A549 (cell line): Measurements from ENCODE around the gene EFNA3. TPM values are rescaled to one million over a fixed set of nuclear protein-coding genes. Genes with fewer than 3 reads are reported as not detected.

Experiments
- ATAC-seq, 2 experiments: fragments of 200-7000 bp in 1 of 2; fragments of >200 bp in 1 of 2; cut with Nextera tagmentation in 1 of 2; cut with Tn5 transposase in 1 of 2; 3 replicates each; pipeline versions ENCODE4 v1.8.0 to v1.9.1; 2018 to 2020; ENCODE audit warnings: mild to moderate bottlenecking in 1 of 2, moderate library complexity in 1 of 2
- CTCF ChIA-PET: fragments of 300-600 bp; sonication (Branson Sonifier 250); formaldehyde crosslinking; extraction: SDS; loops from one replicate; lab custom pipeline; 2021; ENCODE audit warnings: antibody characterized with exemption, inconsistent platforms; lab: Yijun Ruan, JAX
- POLR2A ChIA-PET: fragments of 350-600 bp; formaldehyde crosslinking; extraction: SDS; loops from one replicate; lab custom pipeline; 2021; ENCODE audit warnings: antibody characterized with exemption, inconsistent platforms; lab: Yijun Ruan, JAX
- DNase-seq, 2 experiments: peaks; one replicate each; pipeline versions ENCODE4 v3.0.0 to v3.0.0-alpha.2; 2011 to 2016; ENCODE audit warnings: low read depth in 1 of 2, low spot score in 1 of 2
- FAIRE-seq: peaks from 2 replicates; lab custom pipeline; 2011; peaks lifted over from hg19 to GRCh38; lab: Jason Lieb, UNC
- H3K27ac ChIP-seq, 2 experiments: fragments of >200 bp; sonication (Bioruptor Twin); formaldehyde crosslinking; 3 replicates each; pipeline ENCODE4 v1.5.1; 2016 to 2017
- H3K4me1 ChIP-seq: fragments of >200 bp; sonication (Bioruptor Twin); formaldehyde crosslinking; 3 replicates; pipeline ENCODE4 v1.6.1; 2016
- H3K4me2 ChIP-seq: fragments of >200 bp; sonication (Bioruptor Twin); formaldehyde crosslinking; 3 replicates; pipeline ENCODE4 v1.6.1; 2016
- H3K4me3 ChIP-seq: fragments of >200 bp; sonication (Bioruptor Twin); formaldehyde crosslinking; 3 replicates; pipeline ENCODE4 v1.5.1; 2016
- H3K9me3 ChIP-seq: fragments of >200 bp; sonication (Bioruptor Twin); formaldehyde crosslinking; 3 replicates; pipeline ENCODE4 v1.6.1; 2016
- BHLHE40 ChIP-seq: IDR thresholded peaks from 2 replicates; pipeline ENCODE4 v1.6.1; 2012; ENCODE audit warnings: low read depth, low read length, inconsistent platforms
- CHD4 ChIP-seq: fragments of 200-600 bp; sonication (generic); IDR thresholded peaks from 2 replicates; pipeline ENCODE4 v1.6.1; 2016; ENCODE audit warnings: antibody characterized with exemption, mild to moderate bottlenecking, borderline replicate concordance
- FOSB ChIP-seq: fragments of 250-450 bp; sonication (Bioruptor Pico); IDR thresholded peaks from 2 replicates; pipeline ENCODE4 v1.5.0; 2020; ENCODE audit warnings: mild to moderate bottlenecking, moderate library complexity
- FOXS1 ChIP-seq: fragments of 250-450 bp; sonication (Bioruptor Pico); IDR thresholded peaks from 2 replicates; pipeline ENCODE4 v1.5.0; 2020; ENCODE audit warnings: mild to moderate bottlenecking, moderate library complexity
- GATA3 ChIP-seq: IDR thresholded peaks from 2 replicates; pipeline ENCODE4 v1.6.1; 2012; ENCODE audit warnings: borderline replicate concordance
- HOXB13 ChIP-seq: fragments of 250-450 bp; sonication (Bioruptor Pico); IDR thresholded peaks from 2 replicates; pipeline ENCODE4 v1.5.0; 2020; ENCODE audit warnings: low read depth, mild to moderate bottlenecking, moderate library complexity
- HOXB5 ChIP-seq: fragments of 250-450 bp; sonication (Bioruptor Pico); IDR thresholded peaks from 2 replicates; pipeline ENCODE4 v1.5.0; 2020; ENCODE audit warnings: mild to moderate bottlenecking, moderate library complexity
- JUN ChIP-seq, 2 experiments: fragments of >200 bp; sonication (Bioruptor Twin); formaldehyde crosslinking; IDR thresholded peaks; 2 replicates in 1 of 2; 3 replicates in 1 of 2; pipeline ENCODE4 v1.6.1; 2016 to 2017
- MAX ChIP-seq: IDR thresholded peaks from 2 replicates; pipeline ENCODE4 v1.6.1; 2012
- MAZ ChIP-seq: fragments of 150-350 bp; IDR thresholded peaks from 2 replicates; pipeline ENCODE4 v1.6.1; 2014; ENCODE audit warnings: antibody characterized with exemption, low read depth, low read length, borderline replicate concordance
- PHF8 ChIP-seq: fragments of 200-600 bp; sonication (generic); IDR thresholded peaks from 2 replicates; pipeline ENCODE4 v1.6.1; 2016; ENCODE audit warnings: low read depth, mild to moderate bottlenecking, antibody characterized with exemption, moderate library complexity, borderline replicate concordance
- RFX5 ChIP-seq: fragments of 450-650 bp; IDR thresholded peaks from 2 replicates; pipeline ENCODE4 v1.7.1; 2014; ENCODE audit warnings: antibody characterized with exemption, mild to moderate bottlenecking, moderate library complexity
- RNF2 ChIP-seq: fragments of 200-600 bp; sonication (generic); IDR thresholded peaks from 2 replicates; pipeline ENCODE4 v1.6.1; 2016; ENCODE audit warnings: low read depth, mild to moderate bottlenecking, antibody characterized with exemption, moderate library complexity, borderline replicate concordance
- SMC3 ChIP-seq: fragments of >200 bp; sonication (Bioruptor Twin); formaldehyde crosslinking; IDR thresholded peaks from 3 replicates; pipeline ENCODE4 v1.6.1; 2018; ENCODE audit warnings: inconsistent platforms
- TFCP2L1 ChIP-seq: fragments of 250-450 bp; sonication (Bioruptor Pico); IDR thresholded peaks from 2 replicates; pipeline ENCODE4 v1.5.0; 2021; ENCODE audit warnings: mild to moderate bottlenecking
- ZFP36 ChIP-seq: fragments of 450-650 bp; IDR thresholded peaks from 2 replicates; pipeline ENCODE4 v1.6.1; 2014; ENCODE audit warnings: borderline replicate concordance; ENCODE audit not compliant: partially characterized antibody
- ZSCAN20 ChIP-seq: fragments of 250-450 bp; sonication (Bioruptor Pico); IDR thresholded peaks from 2 replicates; pipeline ENCODE4 v1.8.0; 2022; ENCODE audit warnings: mild to moderate bottlenecking, moderate library complexity
- WGBS: methylation state at CpG from one replicate; pipeline ENCODE4 v1.1.6; 2017; ENCODE audit errors: missing lambda C conversion rate; 5-methylcytosine and 5-hydroxymethylcytosine counted together
- polyA plus RNA-seq, 4 experiments: library from polyadenylated mRNA; depleted of rRNA in 3 of 4; stranded (reverse); fragments of >200 nt; fragmentation: RNase III in 1 of 4; extraction: RNeasy Plus Mini Kit Qiagen cat#74134 plus additional on column Dnase treatment in 1 of 4; gene quantifications; 2 replicates in 3 of 4; 3 replicates in 1 of 4; pipeline ENCODE4 v1.2.3, GENCODE V29; 2011 to 2017
- TF ChIP-seq, protein P1 (sequence below): IDR thresholded peaks from 2 replicates; pipeline ENCODE4 v1.6.1; 2012; ENCODE audit warnings: low read depth, borderline replicate concordance
- TF ChIP-seq, protein P2 (sequence below): fragments of >200 bp; sonication (Bioruptor Twin); formaldehyde crosslinking; IDR thresholded peaks from 2 replicates; pipeline ENCODE4 v1.6.1; 2016

EFNA3 gene
- polyA plus RNA-seq, 2 of the 4 experiments (the other 2 are of a cell fraction) = 1.9 to 2.7 TPM

GRCh38 chr1:155104605-155105534, 26.2 kb downstream of the EFNA3 start:
- no peak overlapping the region for H3K4me3 ChIP-seq
- 80% methylated on average over 7 of the region's 7 CpGs for WGBS
- POLR2A ChIA-PET = interaction anchor here (0.7 kb wide), 1 partner anchor 42 kb away, joined by 3 read pairs; no protein-coding TSS in a partner anchor
- no peak for FAIRE-seq
- ATAC-seq = no peak; a peak in 1 of 6 replicates
- H3K27ac ChIP-seq = no peak overlapping the region
- H3K9me3 ChIP-seq = no peaks in the 10 kb centered on the region
- TF ChIP-seq BHLHE40 (no peak), RNF2 (no peak), PHF8 (no peak), FOXS1 (no peak), MAX (no peak), JUN (IDR thresholded peaks at IDR 0.05) (no peak)
- DNase-seq = no peak
- no peak overlapping the region for H3K4me2 ChIP-seq
- no peaks in the 10 kb centered on the region for H3K4me1 ChIP-seq
- CTCF ChIA-PET = interaction anchor here (1.1 to 9.2 kb wide), 4 partner anchors 8 to 63 kb away, joined by 5 to 67 read pairs (median 36); no protein-coding TSS in a partner anchor

DNA sequence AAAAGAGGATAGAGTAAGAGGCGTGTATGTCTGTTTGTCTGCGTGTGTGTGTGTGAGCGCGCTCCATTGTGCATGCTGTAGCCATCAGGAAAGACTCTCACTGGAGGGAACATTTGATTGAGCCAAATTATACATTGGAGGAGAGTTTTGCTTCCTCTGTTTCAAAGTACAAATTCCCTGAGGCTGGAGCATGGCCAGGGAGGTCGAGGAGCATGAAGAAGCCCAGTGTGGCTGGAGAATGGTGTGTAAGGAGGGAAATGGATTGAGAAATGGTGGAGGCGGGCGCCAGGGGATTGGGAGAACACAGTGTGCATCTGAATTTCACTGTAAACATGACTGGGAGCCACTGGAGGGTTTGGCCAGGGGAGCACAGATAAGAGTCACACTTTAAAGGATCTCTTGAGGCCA, 27.0 kb downstream of the EFNA3 start:
- Histone ChIP-seq H3K4me2 (no peak overlapping the region), H3K4me3 (no peak overlapping the region), H3K27ac (no peak overlapping the region), H3K9me3 (no peaks in the 10 kb centered on the region), H3K4me1 (no peaks in the 10 kb centered on the region)
- ChIA-PET POLR2A (no interaction called here), CTCF (interaction anchor here (0.7 to 9.2 kb wide), 5 partner anchors 10 to 63 kb away, joined by 3 to 67 read pairs (median 14); partner anchors contain the start of gene SLC50A1)
- FAIRE-seq (no peak), ATAC-seq (no peak), DNase-seq (no peak)
- TF ChIP-seq TFCP2L1 (CRISPR knock-in tag) = no peak
- 74% methylated on average over 7 of the region's 7 CpGs for WGBS

GRCh38 chr1:155106862-155107261, 28.2 kb downstream of the EFNA3 start:
- H3K4me2 ChIP-seq = no peak overlapping the region
- no peak for TF ChIP-seq RFX5
- TF ChIP-seq ZSCAN20 (CRISPR knock-in tag) = no peak
- TF ChIP-seq, protein P1, sequence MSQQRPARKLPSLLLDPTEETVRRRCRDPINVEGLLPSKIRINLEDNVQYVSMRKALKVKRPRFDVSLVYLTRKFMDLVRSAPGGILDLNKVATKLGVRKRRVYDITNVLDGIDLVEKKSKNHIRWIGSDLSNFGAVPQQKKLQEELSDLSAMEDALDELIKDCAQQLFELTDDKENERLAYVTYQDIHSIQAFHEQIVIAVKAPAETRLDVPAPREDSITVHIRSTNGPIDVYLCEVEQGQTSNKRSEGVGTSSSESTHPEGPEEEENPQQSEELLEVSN = no peak
- no peak for TF ChIP-seq MAX
- TF ChIP-seq, protein P2, sequence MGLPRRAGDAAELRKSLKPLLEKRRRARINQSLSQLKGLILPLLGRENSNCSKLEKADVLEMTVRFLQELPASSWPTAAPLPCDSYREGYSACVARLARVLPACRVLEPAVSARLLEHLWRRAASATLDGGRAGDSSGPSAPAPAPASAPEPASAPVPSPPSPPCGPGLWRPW = no peak
- TF ChIP-seq ZFP36 = no peak
- no peak for TF ChIP-seq RNF2
- no peak for TF ChIP-seq GATA3
- no peak for TF ChIP-seq CHD4
- TF ChIP-seq FOSB (CRISPR knock-in tag) = no peak
- TF ChIP-seq MAZ = no peak
- TF ChIP-seq HOXB5 (CRISPR knock-in tag) = no peak
- no peak for TF ChIP-seq HOXB13 (CRISPR knock-in tag)
- no peak for TF ChIP-seq TFCP2L1 (CRISPR knock-in tag)
- TF ChIP-seq SMC3 = no peak
- TF ChIP-seq, all 56 proteins: peak for 0
- Histone ChIP-seq H3K4me1 (no peaks in the 10 kb centered on the region), H3K27ac (no peak overlapping the region), H3K4me3 (no peak overlapping the region), H3K9me3 (no peaks in the 10 kb centered on the region)
- no peak for FAIRE-seq
- POLR2A ChIA-PET = interaction anchor here (1.6 kb wide), 1 partner anchor 29 kb away, joined by 4 read pairs; no protein-coding TSS in a partner anchor
- no peak for ATAC-seq
- CTCF ChIA-PET = interaction anchor here (0.6 to 9.2 kb wide), 6 partner anchors 16 to 86 kb away, joined by 3 to 67 read pairs (median 10); no protein-coding TSS in a partner anchor
- no peak for DNase-seq
- 80% methylated on average over 6 of the region's 6 CpGs for WGBS
